K562 (cell line): ENCODE measurements around the gene PDE6D. TPM values are rescaled to one million over a fixed set of nuclear protein-coding genes. Genes with fewer than 3 reads are reported as not detected.
A peak's percentile ranks its signal among the peaks of the same experiment; 100 is the strongest.

Experiments
- ARID3B ChIP-seq: fragments of 250-450 bp; sonication (Bioruptor Pico); IDR thresholded peaks from 2 replicates; pipeline ENCODE4 v1.4.0; 2020; ENCODE audit warnings: borderline replicate concordance
- BCL6 ChIP-seq: fragments of 250-450 bp; sonication (Bioruptor Pico); IDR thresholded peaks from 2 replicates; pipeline ENCODE4 v1.4.0; 2020
- CHD2 ChIP-seq: IDR thresholded peaks from 2 replicates; pipeline ENCODE4 v1.6.1; 2011; ENCODE audit warnings: low read depth, low read length
- ESRRB ChIP-seq: fragments of 250-450 bp; sonication (Bioruptor Pico); IDR thresholded peaks from 2 replicates; pipeline ENCODE4 v1.5.0; 2020; ENCODE audit warnings: mild to moderate bottlenecking, moderate library complexity, borderline replicate concordance
- HMGN3 ChIP-seq: IDR thresholded peaks from 2 replicates; pipeline ENCODE4 v1.6.1; 2011; ENCODE audit warnings: borderline replicate concordance, low read depth, mild to moderate bottlenecking, mixed read lengths, low read length; ENCODE audit not compliant: insufficient read length; ENCODE audit errors: extremely low read depth
- HMGXB4 ChIP-seq: sonication (generic); formaldehyde crosslinking; IDR thresholded peaks from 2 replicates; pipeline ENCODE4 v1.8.1; 2023; ENCODE audit warnings: mild to moderate bottlenecking, missing genetic modification reagents
- HNRNPL ChIP-seq: fragments of 200-400 bp; formaldehyde crosslinking; IDR thresholded peaks from 2 replicates; pipeline ENCODE4 v1.6.1; 2017; ENCODE audit warnings: low read depth, mild to moderate bottlenecking, low read length
- LCOR ChIP-seq: sonication (generic); formaldehyde crosslinking; IDR thresholded peaks from 2 replicates; pipeline ENCODE4 v1.8.0; 2022; ENCODE audit warnings: mild to moderate bottlenecking, missing genetic modification reagents
- PPARD ChIP-seq: fragments of 250-450 bp; sonication (Bioruptor Pico); IDR thresholded peaks from 2 replicates; pipeline ENCODE4 v1.8.0; 2022; ENCODE audit warnings: inconsistent platforms, mild to moderate bottlenecking, moderate library complexity
- SNIP1 ChIP-seq: fragments of 450-650 bp; IDR thresholded peaks from 2 replicates; pipeline ENCODE4 v1.7.1; 2017; ENCODE audit warnings: low read depth, mild to moderate bottlenecking
- TOE1 ChIP-seq, 2 experiments: fragments of 450-650 bp in 1 of 2; sonication (generic) in 1 of 2; formaldehyde crosslinking in 1 of 2; IDR thresholded peaks; 2 replicates each; pipeline versions ENCODE4 v1.7.1 to v1.8.0; 2016 to 2022; ENCODE audit warnings: borderline replicate concordance in 2 of 2, mild to moderate bottlenecking in 2 of 2, antibody characterized with exemption in 1 of 2, inconsistent platforms in 1 of 2, low read depth in 1 of 2, missing genetic modification reagents in 1 of 2, moderate library complexity in 1 of 2
- ZBTB9 ChIP-seq: fragments of 450-650 bp; formaldehyde crosslinking; IDR thresholded peaks from 2 replicates; pipeline ENCODE4 v1.4.0; 2020; ENCODE audit warnings: mild to moderate bottlenecking, moderate library complexity
- ZFX ChIP-seq: sonication (generic); formaldehyde crosslinking; IDR thresholded peaks from 2 replicates; pipeline ENCODE4 v1.8.0; 2022; ENCODE audit warnings: mild to moderate bottlenecking, missing genetic modification reagents, moderate library complexity
- ZNF75A ChIP-seq: fragments of 450-650 bp; formaldehyde crosslinking; IDR thresholded peaks from 2 replicates; pipeline ENCODE4 v1.4.0; 2020; ENCODE audit warnings: mild to moderate bottlenecking
- ZNF79 ChIP-seq: fragments of 250-450 bp; sonication (Bioruptor Pico); IDR thresholded peaks from 2 replicates; pipeline ENCODE4 v1.4.0; 2020; ENCODE audit warnings: low read depth, mild to moderate bottlenecking, moderate library complexity
- polyA plus RNA-seq, 8 experiments: library from polyadenylated mRNA; depleted of rRNA in 4 of 8; stranded (reverse) in 5 of 8; unstranded in 3 of 8; fragments of >200 nt; fragmentation: Nextera tagmentation in 2 of 8; fragmentation: Illumina TruSeq in 1 of 8; extraction: Ambion mirVana in 2 of 8; extraction: Trizol in 1 of 8; gene quantifications; 2 replicates each; pipeline versions ENCODE4 v1.2.1 to v1.2.3, GENCODE V29; 2011 to 2014; ENCODE audit warnings: inconsistent platforms in 1 of 8, missing spikeins in 1 of 8
- total RNA-seq, 7 experiments: library from RNA; depleted of rRNA in 6 of 7; stranded (reverse); fragments of >200 nt in 6 of 7; fragmentation: Illumina TruSeq in 2 of 7; extraction: Trizol in 2 of 7; gene quantifications; 2 replicates each; pipeline versions ENCODE4 v1.2.1 to v1.2.3, GENCODE V29; 2011 to 2021; ENCODE audit warnings: low replicate concordance in 1 of 7
- TF ChIP-seq, protein P1 (sequence below), 2 experiments: fragments of 200-800 bp in 1 of 2; sonication (Bioruptor generic) in 1 of 2; sonication (generic) in 1 of 2; formaldehyde crosslinking in 1 of 2; IDR thresholded peaks in 1 of 2; conservative IDR thresholded peaks in 1 of 2; 2 replicates each; pipeline versions ENCODE4 v1.5.0 to v1.6.1; 2016 to 2020; ENCODE audit warnings: missing compliant biosample characterization in 1 of 2, missing genetic modification characterization in 1 of 2, missing genetic modification reagents in 1 of 2
- TF ChIP-seq, protein P2 (sequence below): fragments of 450-650 bp; formaldehyde crosslinking; IDR thresholded peaks from 2 replicates; pipeline ENCODE4 v1.4.0; 2022; ENCODE audit warnings: missing genetic modification characterization

PDE6D gene
- total and polyA plus RNA-seq, 9 of the 15 experiments (the other 6 are each of a cell fraction or from before 2014, with no cell fraction given), result 0.65 to 11.6 (median 7.0) TPM

DNA sequence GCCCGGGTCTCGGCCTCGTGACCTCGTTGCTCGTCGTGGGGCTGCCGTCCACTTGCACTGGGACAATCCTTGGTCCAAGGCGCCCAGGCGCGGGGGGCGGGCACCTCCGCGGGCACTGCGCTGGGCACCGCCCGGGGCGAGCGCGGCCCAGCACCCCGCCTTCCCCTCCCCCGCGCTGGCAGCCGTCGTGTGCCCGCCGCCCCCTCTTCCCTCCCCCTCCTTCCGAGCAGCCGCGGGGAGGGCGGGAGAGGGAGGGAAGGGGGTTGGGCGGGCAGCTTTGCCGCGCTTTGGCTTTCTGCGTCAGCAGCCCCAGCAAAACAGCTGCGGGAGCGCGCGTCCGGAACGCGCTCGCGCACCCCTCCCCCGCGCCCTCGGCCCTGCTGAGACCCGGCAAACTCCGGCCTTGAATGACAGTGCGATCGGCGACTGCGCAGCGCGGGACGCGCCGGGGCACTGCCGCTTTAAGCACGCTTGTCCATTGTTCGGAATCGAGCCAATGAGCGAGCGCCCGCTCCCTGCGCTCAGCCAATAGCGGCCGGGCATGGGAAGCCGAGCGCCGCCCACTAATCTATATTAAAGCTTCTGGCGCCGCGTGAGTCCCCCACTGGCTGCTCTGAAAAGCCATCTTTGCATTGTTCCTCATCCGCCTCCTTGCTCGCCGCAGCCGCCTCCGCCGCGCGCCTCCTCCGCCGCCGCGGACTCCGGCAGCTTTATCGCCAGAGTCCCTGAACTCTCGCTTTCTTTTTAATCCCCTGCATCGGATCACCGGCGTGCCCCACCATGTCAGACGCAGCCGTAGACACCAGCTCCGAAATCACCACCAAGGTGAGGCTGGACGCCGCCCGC is 72.9 kb downstream of the PDE6D start, which contains the start of gene PTMA (continued):
- TF ChIP-seq ZBTB9 (CRISPR knock-in tag) (0 out of 2 replicates have a peak, but pooled peaks have one; percentile 61), PPARD (CRISPR knock-in tag) (no peak), HMGXB4 (CRISPR knock-in tag) (no peak), LCOR (CRISPR knock-in tag) (peak; percentile 41; the same call in 1 of the 2 replicates), TOE1 (IDR thresholded peaks at IDR 0.05; ENCODE audit: borderline replicate concordance) (0 out of 2 replicates have a peak, but pooled peaks have one; percentile 41), TOE1 (CRISPR knock-in tag; IDR thresholded peaks at IDR 0.05; ENCODE audit: borderline replicate concordance, low read depth) (no peak), ZNF75A (CRISPR knock-in tag) (no peak), HMGN3 (peak; percentile 77), ARID3B (CRISPR knock-in tag) (no peak), ESRRB (CRISPR knock-in tag) (no peak), HNRNPL (0 out of 2 replicates have a peak, but pooled peaks have one; percentile 90), CHD2 (no peak), SNIP1 (peak; percentile 39; the same call in 1 of the 2 replicates), ZNF79 (CRISPR knock-in tag) (no peak), ZFX (CRISPR knock-in tag) (no peak), BCL6 (CRISPR knock-in tag) (no peak)
- TF ChIP-seq, protein P1, sequence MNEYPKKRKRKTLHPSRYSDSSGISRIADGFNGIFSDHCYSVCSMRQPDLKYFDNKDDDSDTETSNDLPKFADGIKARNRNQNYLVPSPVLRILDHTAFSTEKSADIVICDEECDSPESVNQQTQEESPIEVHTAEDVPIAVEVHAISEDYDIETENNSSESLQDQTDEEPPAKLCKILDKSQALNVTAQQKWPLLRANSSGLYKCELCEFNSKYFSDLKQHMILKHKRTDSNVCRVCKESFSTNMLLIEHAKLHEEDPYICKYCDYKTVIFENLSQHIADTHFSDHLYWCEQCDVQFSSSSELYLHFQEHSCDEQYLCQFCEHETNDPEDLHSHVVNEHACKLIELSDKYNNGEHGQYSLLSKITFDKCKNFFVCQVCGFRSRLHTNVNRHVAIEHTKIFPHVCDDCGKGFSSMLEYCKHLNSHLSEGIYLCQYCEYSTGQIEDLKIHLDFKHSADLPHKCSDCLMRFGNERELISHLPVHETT (CRISPR knock-in tag; conservative IDR thresholded peaks at IDR 0.05 in 1 of 2, IDR thresholded peaks at IDR 0.05 in 1 of 2), result peak in 1 of 2 experiments; percentile 73; a peak in 1 of 4 replicates
- TF ChIP-seq, protein P2, sequence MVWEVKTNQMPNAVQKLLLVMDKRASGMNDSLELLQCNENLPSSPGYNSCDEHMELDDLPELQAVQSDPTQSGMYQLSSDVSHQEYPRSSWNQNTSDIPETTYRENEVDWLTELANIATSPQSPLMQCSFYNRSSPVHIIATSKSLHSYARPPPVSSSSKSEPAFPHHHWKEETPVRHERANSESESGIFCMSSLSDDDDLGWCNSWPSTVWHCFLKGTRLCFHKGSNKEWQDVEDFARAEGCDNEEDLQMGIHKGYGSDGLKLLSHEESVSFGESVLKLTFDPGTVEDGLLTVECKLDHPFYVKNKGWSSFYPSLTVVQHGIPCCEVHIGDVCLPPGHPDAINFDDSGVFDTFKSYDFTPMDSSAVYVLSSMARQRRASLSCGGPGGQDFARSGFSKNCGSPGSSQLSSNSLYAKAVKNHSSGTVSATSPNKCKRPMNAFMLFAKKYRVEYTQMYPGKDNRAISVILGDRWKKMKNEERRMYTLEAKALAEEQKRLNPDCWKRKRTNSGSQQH (CRISPR knock-in tag), result no peak
